Inflammatory macrophage treated with lipopolysaccharide for 1 hour (primary cell): ENCODE measurements around the gene SOX13.

ENCODE experiments used
- DNase-seq, 2 donors: peaks; one replicate each; pipeline ENCODE4 v3.0.0-alpha.2; 2020 to 2022

SOX13 gene

DNA sequence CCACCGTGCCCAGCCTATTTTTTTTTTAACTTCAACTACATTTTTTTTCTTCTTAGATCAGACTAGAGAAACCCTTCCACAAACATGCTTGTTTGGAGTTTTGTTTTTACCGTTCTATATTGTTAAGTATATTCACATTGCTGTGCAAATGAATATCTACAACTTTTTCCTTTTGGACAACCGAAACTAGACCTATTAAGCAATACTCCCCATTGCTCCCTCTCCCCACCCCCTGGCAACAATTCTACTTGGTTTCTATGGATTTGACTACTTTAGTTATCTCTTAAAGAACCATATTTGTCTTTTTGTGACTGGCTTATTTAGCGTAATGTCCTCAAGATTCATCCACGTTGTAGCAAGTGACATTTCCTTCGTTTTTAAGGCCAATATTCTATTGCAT lies 59.8 kb downstream of the SOX13 start:
- no peak for DNase-seq

GRCh38 chr1:204134103-204134502 lies 61.2 kb downstream of the SOX13 start:
- no peak for DNase-seq

DNA sequence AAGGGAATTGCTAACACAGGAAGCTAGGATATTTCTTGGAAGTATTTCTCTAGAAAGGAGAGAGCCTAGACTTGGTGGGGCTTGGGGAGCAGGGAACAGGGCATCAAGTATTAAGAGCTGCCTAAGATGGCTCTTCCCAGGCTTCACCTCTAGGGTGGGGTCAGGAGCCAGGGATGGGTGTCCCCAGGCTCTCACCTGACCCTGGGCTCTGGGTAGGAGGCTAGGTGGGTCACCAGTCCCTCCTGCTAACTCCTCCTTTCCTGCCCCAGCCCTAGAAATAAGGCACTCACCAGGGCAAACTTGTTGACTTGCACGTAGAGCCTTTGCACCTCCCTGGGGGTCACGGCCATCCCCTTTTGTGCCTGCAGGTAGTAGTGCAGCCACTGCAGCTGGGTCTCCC lies 63.9 kb downstream of the SOX13 start:
- no peak for DNase-seq

DNA sequence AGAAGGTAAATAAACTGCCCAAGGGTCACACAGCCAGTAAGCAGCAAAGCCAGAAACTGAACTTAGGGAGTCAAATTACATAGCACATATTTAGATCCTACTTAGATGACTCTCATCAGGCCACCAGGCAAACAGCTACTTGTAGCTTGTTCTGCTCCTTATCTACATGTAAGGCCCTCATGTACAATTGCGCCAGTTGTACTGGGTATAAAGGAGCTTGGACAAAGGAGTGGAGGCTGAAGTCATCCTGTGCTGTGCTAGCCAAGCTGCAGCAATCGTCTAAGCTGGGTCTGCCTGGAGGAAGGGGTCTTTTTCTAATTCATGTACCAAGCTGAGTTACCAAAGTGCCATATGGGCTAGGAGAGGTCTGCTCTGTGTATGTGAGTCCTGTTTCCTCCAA lies 66.2 kb downstream of the SOX13 start:
- DNase-seq, result no peak

DNA sequence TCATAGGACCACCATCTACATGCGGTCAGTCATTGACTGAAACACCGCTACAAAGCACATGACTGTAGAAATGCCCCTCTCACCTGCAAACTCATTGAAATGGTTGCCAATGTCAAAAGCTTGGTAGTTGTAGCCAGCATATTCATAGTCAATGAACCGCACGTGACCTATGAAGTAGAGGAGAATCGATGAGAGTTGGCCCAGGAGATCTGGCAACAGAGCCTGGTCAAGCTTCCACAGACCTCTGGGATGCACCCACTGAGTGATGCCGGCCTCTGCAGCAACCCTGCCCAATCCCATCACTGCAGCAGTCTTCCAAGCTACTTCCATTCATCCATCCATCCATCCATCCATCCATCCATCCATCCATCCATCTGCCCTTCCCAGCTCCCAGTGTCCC lies 67.0 kb downstream of the SOX13 start:
- DNase-seq, result no peak

- no peak for DNase-seq
These were observed 68.2 kb downstream of the SOX13 start for GRCh38 chr1:204141131-204141530.

- no peak for DNase-seq
These were observed 69.4 kb downstream of the SOX13 start for GRCh38 chr1:204142032-204142974.

- no peak for DNase-seq
These were observed 70.5 kb downstream of the SOX13 start for GRCh38 chr1:204143276-204144041.

DNA sequence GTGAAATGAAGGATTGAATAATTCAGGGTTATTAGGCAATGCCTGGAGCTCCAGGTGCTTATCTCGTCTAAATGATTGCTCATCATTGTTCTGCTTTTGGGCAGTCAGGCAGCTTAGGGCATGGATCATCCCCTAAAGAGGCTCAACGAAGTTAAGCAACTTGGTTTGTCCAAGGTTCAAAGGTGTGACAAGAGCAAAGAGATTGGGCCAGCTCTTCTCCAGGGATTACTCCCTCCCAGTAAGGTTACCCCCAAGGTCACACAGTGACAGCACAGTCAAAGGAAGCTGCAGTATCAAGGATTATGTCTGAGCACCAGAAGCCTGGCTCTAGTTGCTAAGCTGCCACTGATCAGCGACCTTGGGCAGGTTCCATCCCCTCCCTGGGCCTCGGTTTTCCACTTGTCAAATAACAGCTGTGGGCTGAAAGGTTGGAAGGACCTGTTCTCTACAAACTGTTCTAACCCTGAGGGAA lies 72.2 kb downstream of the SOX13 start:
- DNase-seq, result no peak

- no peak for DNase-seq
These were observed 73.4 kb downstream of the SOX13 start for GRCh38 chr1:204146309-204146708.

GRCh38 chr1:204146965-204147364 lies 74.0 kb downstream of the SOX13 start:
- no peak for DNase-seq

- no peak for DNase-seq
These were observed 74.8 kb downstream of the SOX13 start for GRCh38 chr1:204147406-204148383.

DNA sequence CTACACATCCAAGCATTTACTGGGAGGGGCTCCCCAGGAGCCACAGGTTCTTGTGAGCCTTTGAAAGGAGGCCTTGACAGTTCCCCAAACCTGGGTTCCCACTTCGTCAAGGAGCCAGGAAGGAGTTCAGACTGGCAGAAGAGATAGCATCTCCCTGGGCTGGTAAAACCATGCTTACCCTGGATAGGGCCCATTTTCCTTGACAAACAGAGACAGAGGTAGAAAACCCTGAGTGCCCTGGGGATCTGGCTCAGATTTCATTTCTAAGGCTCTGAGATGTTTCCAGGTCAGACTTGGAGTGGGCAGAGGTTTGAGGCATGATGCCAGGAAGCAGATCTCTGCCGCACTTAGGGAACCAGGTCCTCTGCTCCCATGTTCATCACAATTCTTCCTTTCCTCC lies 76.2 kb downstream of the SOX13 start:
- DNase-seq, result no peak

DNA sequence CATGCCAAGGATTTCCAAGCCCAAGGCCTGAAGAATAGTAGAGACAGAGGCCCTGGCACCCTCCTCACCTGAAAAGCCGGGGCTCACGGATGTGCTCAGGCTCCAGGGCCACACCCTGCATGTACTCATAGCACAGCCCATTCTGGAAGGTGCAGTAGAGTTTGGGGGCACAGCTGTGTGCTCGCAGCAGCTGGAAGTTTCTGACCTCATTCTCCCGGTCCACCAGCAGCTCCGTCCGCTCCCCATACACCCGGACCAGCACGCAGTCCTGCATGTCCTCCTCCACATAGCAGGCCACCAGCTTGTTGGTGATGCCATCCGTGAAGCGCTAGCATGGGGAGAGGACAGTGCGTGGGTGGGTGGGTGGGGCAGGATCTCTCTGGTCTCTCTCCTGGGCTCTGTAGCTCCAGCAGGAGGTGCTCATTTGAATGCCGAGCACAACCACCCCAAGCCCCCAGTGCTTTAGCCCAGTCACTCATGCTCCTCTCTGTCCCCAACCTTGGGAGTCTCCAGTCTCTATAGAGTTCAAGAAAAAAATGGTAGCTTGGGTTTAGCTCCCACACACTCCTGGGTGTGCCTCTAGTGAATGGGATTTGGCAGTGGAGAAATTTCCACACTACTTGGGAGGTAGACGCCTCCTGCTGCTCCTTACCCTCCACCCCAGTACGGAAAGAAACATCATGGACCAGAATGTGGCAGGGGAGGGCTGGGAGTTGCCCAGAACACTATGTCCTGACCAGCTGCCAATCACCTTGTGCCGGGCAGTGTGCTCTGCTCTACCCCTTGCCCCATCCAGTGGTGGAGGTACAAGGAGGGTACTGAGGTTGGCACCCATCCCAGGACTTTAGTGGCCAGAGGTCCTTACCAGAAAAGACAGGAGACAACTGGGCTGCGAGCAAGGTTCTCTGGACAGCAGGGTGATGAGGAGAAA lies 77.0 kb downstream of the SOX13 start:
- no peak for DNase-seq

DNA sequence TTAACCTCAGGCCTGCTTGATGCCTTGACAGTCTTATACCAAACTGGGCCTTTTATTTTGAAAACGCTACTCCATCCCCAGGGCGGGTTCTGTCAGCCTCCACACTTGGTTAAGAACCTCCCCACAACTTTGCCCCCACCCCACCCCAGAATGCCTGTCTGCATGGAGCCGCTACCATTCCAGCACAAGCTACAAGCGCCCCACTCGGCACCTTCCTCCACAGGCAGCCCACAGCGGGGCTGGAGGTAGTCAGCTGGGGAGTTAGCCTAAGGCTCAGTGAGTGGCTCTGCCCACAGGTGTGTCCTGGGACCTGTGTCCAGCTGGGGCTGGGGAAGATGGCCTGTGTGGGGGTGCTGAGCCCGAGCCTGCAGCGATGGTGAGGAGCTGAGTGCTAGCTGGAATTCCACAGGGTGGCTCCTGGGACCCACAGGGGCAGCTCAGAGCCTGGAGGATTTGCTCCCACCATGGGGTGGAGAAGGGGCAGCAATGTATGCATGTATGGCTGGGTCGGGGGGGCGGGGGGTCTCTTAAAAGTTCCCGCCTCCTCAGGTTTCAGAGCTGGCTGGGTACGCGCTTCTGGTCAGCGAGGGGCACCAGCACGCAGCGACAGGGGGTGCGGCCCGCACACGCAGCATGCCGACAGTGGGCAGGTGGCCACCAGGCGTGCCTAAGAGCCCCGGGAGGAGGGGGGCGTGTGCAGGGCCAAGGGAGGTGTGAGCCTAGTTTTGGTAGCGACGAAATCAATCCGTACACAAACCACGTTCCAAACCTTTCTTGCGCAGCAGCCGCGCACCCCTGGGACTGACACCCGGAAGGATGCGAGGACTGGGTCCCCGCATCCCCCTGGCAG lies 78.0 kb downstream of the SOX13 start:
- no peak for DNase-seq

- DNase-seq, result peak; percentile 9 to 32
These were observed 78.8 kb downstream of the SOX13 start, which contains the start of gene ETNK2 for GRCh38 chr1:204151552-204152309. Gene ETNK2 (minus strand): TSS chr1:204152044. CDS start chr1:204151852, 192 bp downstream.

GRCh38 chr1:204152310-204153044 lies 79.6 kb downstream of the SOX13 start:
- no peak for DNase-seq

DNA sequence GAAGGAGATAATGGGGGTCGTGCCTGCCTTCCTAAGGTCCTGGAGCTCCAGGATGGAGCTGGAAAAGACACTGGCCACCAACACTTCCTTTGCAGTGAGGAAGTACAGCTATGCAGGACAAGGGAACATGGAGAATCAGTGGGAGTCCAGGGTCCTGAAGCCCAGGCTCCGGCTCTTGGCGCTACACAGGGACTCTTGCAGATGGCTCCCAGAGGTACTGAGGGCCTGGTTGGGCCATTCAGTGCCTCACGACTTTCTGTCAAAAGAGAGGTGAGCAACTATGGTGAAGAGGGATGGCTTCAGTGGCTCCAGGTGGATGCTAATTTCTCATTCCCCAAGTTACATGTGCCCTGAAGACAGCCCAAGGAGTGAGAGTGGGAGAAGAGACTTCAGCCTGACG lies 80.8 kb downstream of the SOX13 start:
- no peak for DNase-seq
